MM.1S (cell line): Measurements from ENCODE around the gene PPP2R2C.
A peak's percentile ranks its signal among the peaks of the same experiment; 100 is the strongest.

ENCODE experiments used
- DNase-seq: peaks from one replicate; pipeline ENCODE4 v3.0.0-alpha.2; 2015
- H2AFZ ChIP-seq: fragments of 300-600 bp; sonication (generic); 2 replicates; pipeline ENCODE4 v1.6.0; 2016; ENCODE audit warnings: antibody characterized with exemption, low read length
- H3F3A ChIP-seq: fragments of 300-600 bp; sonication (generic); 2 replicates; pipeline ENCODE4 v1.6.1; 2016; ENCODE audit warnings: mild to moderate bottlenecking, antibody characterized with exemption, low read length, moderate library complexity, mixed read lengths; ENCODE audit not compliant: insufficient read depth
- H3K27ac ChIP-seq: fragments of 300-600 bp; sonication (generic); 2 replicates; pipeline ENCODE4 v1.5.1; 2016; ENCODE audit warnings: mild to moderate bottlenecking, low read length
- H3K27me3 ChIP-seq: fragments of 300-600 bp; sonication (generic); replicated peaks from 2 replicates; pipeline ENCODE4 v1.6.0; 2016; ENCODE audit warnings: low read length; ENCODE audit not compliant: insufficient read depth
- H3K36me3 ChIP-seq: fragments of 300-600 bp; sonication (generic); replicated peaks from 2 replicates; pipeline ENCODE4 v1.6.1; 2016; ENCODE audit warnings: mild to moderate bottlenecking, low read length, mixed read lengths; ENCODE audit not compliant: insufficient read depth
- H3K4me1 ChIP-seq: fragments of 300-600 bp; sonication (generic); 2 replicates; pipeline ENCODE4 v1.6.1; 2016; ENCODE audit warnings: low read length, mixed read lengths
- H3K4me2 ChIP-seq: fragments of 300-600 bp; sonication (generic); 2 replicates; pipeline ENCODE4 v1.6.0; 2016; ENCODE audit warnings: low read depth, low read length
- H3K4me3 ChIP-seq: fragments of 300-600 bp; sonication (generic); 2 replicates; pipeline ENCODE4 v1.5.1; 2016; ENCODE audit warnings: low read length, mixed read lengths
- H3K79me2 ChIP-seq: fragments of 300-600 bp; sonication (generic); 2 replicates; pipeline ENCODE4 v1.6.1; 2016; ENCODE audit warnings: mixed run types, low read length, mixed read lengths
- H3K9ac ChIP-seq: fragments of 300-600 bp; sonication (generic); 2 replicates; pipeline ENCODE4 v1.6.1; 2016; ENCODE audit warnings: low read length, mixed read lengths
- H3K9me2 ChIP-seq: fragments of 300-600 bp; sonication (generic); replicated peaks from 2 replicates; pipeline ENCODE4 v1.6.1; 2016; ENCODE audit warnings: mild to moderate bottlenecking, low read length, mixed read lengths; ENCODE audit not compliant: insufficient read depth
- H3K9me3 ChIP-seq: fragments of 300-600 bp; sonication (generic); replicated peaks from 2 replicates; pipeline ENCODE4 v1.6.1; 2016; ENCODE audit warnings: mild to moderate bottlenecking, low read length, mixed read lengths; ENCODE audit not compliant: insufficient read depth
- H4K20me1 ChIP-seq: fragments of 300-600 bp; sonication (generic); 2 replicates; pipeline ENCODE4 v1.6.1; 2016; ENCODE audit warnings: mild to moderate bottlenecking, low read length, moderate library complexity, mixed read lengths; ENCODE audit not compliant: insufficient read depth
- CTCF ChIP-seq: fragments of 300-600 bp; sonication (generic); IDR thresholded peaks from 2 replicates; pipeline ENCODE4 v1.5.1; 2016; ENCODE audit warnings: antibody characterized with exemption, low read length, mixed read lengths
- EZH2 ChIP-seq: fragments of 300-600 bp; sonication (generic); optimal IDR thresholded peaks from 2 replicates; pipeline ENCODE3; 2017; ENCODE audit warnings: low read depth, mild to moderate bottlenecking, antibody characterized with exemption, low read length, mixed read lengths
- EZH2phosphoT487 ChIP-seq: fragments of 300-600 bp; sonication (generic); IDR thresholded peaks from 2 replicates; pipeline ENCODE4 v1.6.1; 2018; ENCODE audit warnings: antibody characterized with exemption, low read length

PPP2R2C gene

GRCh38 chr4:6372649-6373525, 99.5 kb downstream of the PPP2R2C start:
- Histone ChIP-seq H3K4me3 (no peak overlapping the region), H3K36me3 (no peaks in the 10 kb centered on the region), H3K79me2 (no peaks in the 10 kb centered on the region), H3K27ac (no peak overlapping the region), H3K4me2 (no peak overlapping the region; the same call in 1 of the 2 replicates), H3K4me1 (no peaks in the 10 kb centered on the region), H3F3A (no peaks in the 10 kb centered on the region), H3K9me3 (no peaks in the 10 kb centered on the region), H2AFZ (no peak overlapping the region), H4K20me1 (no peaks in the 10 kb centered on the region), H3K27me3 (peaks cover 97% of the 10 kb centered on the region), H3K9me2 (no peaks in the 10 kb centered on the region), H3K9ac (no peak overlapping the region)
- TF ChIP-seq EZH2phosphoT487 (no peak), CTCF (no peak), EZH2 (no peak)
- peak; percentile 48 for DNase-seq

GRCh38 chr4:6371812-6372211, 100.6 kb downstream of the PPP2R2C start:
- peaks cover 98% of the 10 kb centered on the region for H3K27me3 ChIP-seq
- no peaks in the 10 kb centered on the region for H4K20me1 ChIP-seq
- no peak overlapping the region for H3K27ac ChIP-seq
- no peak overlapping the region for H2AFZ ChIP-seq
- no peaks in the 10 kb centered on the region for H3F3A ChIP-seq
- no peak overlapping the region for H3K9ac ChIP-seq
- DNase-seq, result no peak
- no peak overlapping the region for H3K4me2 ChIP-seq
- no peaks in the 10 kb centered on the region for H3K9me2 ChIP-seq
- H3K4me1 ChIP-seq, result no peaks in the 10 kb centered on the region
- H3K4me3 ChIP-seq, result no peak overlapping the region
- H3K9me3 ChIP-seq, result no peaks in the 10 kb centered on the region
- TF ChIP-seq CTCF (no peak), EZH2 (no peak), EZH2phosphoT487 (no peak)
- no peaks in the 10 kb centered on the region for H3K79me2 ChIP-seq
- no peaks in the 10 kb centered on the region for H3K36me3 ChIP-seq

DNA sequence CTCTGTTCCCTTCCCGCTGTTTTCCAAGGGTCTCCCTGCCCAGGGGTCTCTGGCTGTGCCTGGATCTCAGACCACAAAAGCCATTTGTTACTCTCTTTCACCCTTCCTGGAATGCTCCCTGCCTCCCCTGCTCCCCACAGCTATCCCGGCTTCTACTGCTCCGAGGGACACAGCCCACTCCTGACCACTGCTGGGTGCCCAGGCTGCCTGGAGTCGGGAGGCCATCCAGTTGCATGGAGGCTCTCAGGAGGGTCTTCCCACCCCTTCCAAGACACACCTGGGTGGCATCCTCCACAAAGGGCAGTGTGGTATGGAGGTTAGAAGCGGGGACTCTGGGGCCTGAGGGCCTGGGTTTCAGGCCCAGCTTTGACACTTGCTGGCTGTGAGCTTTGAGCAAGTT, 101.1 kb downstream of the PPP2R2C start:
- H4K20me1 ChIP-seq, result no peaks in the 10 kb centered on the region
- no peaks in the 10 kb centered on the region for H3F3A ChIP-seq
- H2AFZ ChIP-seq, result no peak overlapping the region
- H3K4me1 ChIP-seq, result no peaks in the 10 kb centered on the region
- H3K9me2 ChIP-seq, result no peaks in the 10 kb centered on the region
- H3K36me3 ChIP-seq, result no peaks in the 10 kb centered on the region
- no peaks in the 10 kb centered on the region for H3K9me3 ChIP-seq
- no peak overlapping the region for H3K27ac ChIP-seq
- H3K9ac ChIP-seq, result no peak overlapping the region
- H3K79me2 ChIP-seq, result no peaks in the 10 kb centered on the region
- TF ChIP-seq CTCF (no peak), EZH2 (no peak), EZH2phosphoT487 (no peak)
- DNase-seq, result no peak
- H3K4me2 ChIP-seq, result no peak overlapping the region
- no peak overlapping the region for H3K4me3 ChIP-seq
- peaks cover 98% of the 10 kb centered on the region for H3K27me3 ChIP-seq
